IMR-90 (cell line): ENCODE data around the gene CMKLR1. TPM values are rescaled to one million over a fixed set of nuclear protein-coding genes. Genes with fewer than 3 reads are reported as not detected.

Experiments
- ATAC-seq: fragments of 200-7000 bp; cut with Tn5 transposase; 2 replicates; pipeline ENCODE4 v1.9.1; 2020; ENCODE audit warnings: low read depth, mild to moderate bottlenecking, moderate library complexity
- BruUV-seq: library from RNA; stranded (reverse); fragments of 400-500 nt; replicated peaks from 2 replicates; lab custom pipeline; 2021; lab: Mats Ljungman, UMichigan
- CTCF ChIA-PET: fragments of 300-600 bp; formaldehyde crosslinking; extraction: SDS; loops from one replicate; lab custom pipeline; 2021; ENCODE audit warnings: antibody characterized with exemption; lab: Yijun Ruan, JAX
- POLR2A ChIA-PET: fragments of 300-600 bp; sonication (Branson Sonifier 250); formaldehyde crosslinking; loops from one replicate; lab custom pipeline; 2022; ENCODE audit warnings: antibody characterized with exemption; ENCODE audit not compliant: unreplicated experiment; lab: Charles Lee
- DNase-seq: peaks from one replicate; pipeline ENCODE4 v3.0.0; 2013
- H2AFZ ChIP-seq: replicated peaks from 2 replicates; pipeline ENCODE3; 2013; ENCODE audit warnings: low read length, mild to moderate bottlenecking; ENCODE audit not compliant: poor library complexity
- H2AK5ac ChIP-seq: 2 replicates; pipeline ENCODE4 v1.6.1; 2013; ENCODE audit warnings: low read depth, low read length, inconsistent platforms
- H2AK9ac ChIP-seq: replicated peaks from 2 replicates; pipeline ENCODE3; 2013; ENCODE audit warnings: mild to moderate bottlenecking, low read depth, low read length, moderate library complexity; ENCODE audit not compliant: poor library complexity
- H2BK120ac ChIP-seq: 2 replicates; pipeline ENCODE4 v1.6.1; 2013; ENCODE audit warnings: low read depth, low read length, inconsistent platforms
- H2BK15ac ChIP-seq: 3 replicates; pipeline ENCODE4 v1.6.1; 2013; ENCODE audit warnings: low read depth, low read length, inconsistent platforms
- H2BK20ac ChIP-seq: 2 replicates; pipeline ENCODE4 v1.6.1; 2013; ENCODE audit warnings: low read depth, mild to moderate bottlenecking, inconsistent platforms, low read length, moderate library complexity
- H2BK5ac ChIP-seq: 2 replicates; pipeline ENCODE4 v1.6.1; 2013; ENCODE audit warnings: mild to moderate bottlenecking, low read depth, low read length, inconsistent platforms; ENCODE audit not compliant: poor library complexity, severe bottlenecking
- H3K14ac ChIP-seq: replicated peaks from 2 replicates; pipeline ENCODE4 v1.6.1; 2013; ENCODE audit warnings: low read depth, low read length, inconsistent platforms
- H3K18ac ChIP-seq: 2 replicates; pipeline ENCODE4 v1.6.1; 2013; ENCODE audit warnings: low read depth, low read length, control low read depth
- H3K23ac ChIP-seq: 2 replicates; pipeline ENCODE4 v1.6.1; 2013; ENCODE audit warnings: low read depth, low read length, inconsistent platforms
- H3K27ac ChIP-seq: 2 replicates; pipeline ENCODE4 v1.5.1; 2013; ENCODE audit warnings: mild to moderate bottlenecking, control low read depth, low read length; ENCODE audit not compliant: insufficient read depth
- H3K27me3 ChIP-seq: 2 replicates; pipeline ENCODE4 v1.6.1; 2013; ENCODE audit warnings: low read length; ENCODE audit not compliant: control insufficient read depth, insufficient read depth
- H3K36me3 ChIP-seq: 2 replicates; pipeline ENCODE4 v1.6.1; 2013; ENCODE audit warnings: low read length, mixed read lengths; ENCODE audit not compliant: control insufficient read depth, insufficient read depth
- H3K4ac ChIP-seq: 2 replicates; pipeline ENCODE4 v1.6.1; 2013; ENCODE audit warnings: low read depth, low read length, inconsistent platforms
- H3K4me1 ChIP-seq: 2 replicates; pipeline ENCODE4 v1.6.1; 2013; ENCODE audit warnings: low read length, mixed read lengths; ENCODE audit not compliant: control insufficient read depth, insufficient read depth
- H3K4me2 ChIP-seq: 2 replicates; pipeline ENCODE4 v1.6.1; 2013; ENCODE audit warnings: low read depth, mild to moderate bottlenecking, control low read depth, low read length, moderate library complexity
- H3K4me3 ChIP-seq: 2 replicates; pipeline ENCODE4 v1.5.1; 2013; ENCODE audit warnings: low read depth, mild to moderate bottlenecking, control low read depth, low read length, moderate library complexity; ENCODE audit not compliant: insufficient read depth
- H3K56ac ChIP-seq: 2 replicates; pipeline ENCODE4 v1.6.1; 2013; ENCODE audit warnings: low read length, inconsistent platforms; ENCODE audit not compliant: insufficient read depth; ENCODE audit errors: extremely low read depth
- H3K79me1 ChIP-seq, 2 experiments: 2 replicates each; pipeline ENCODE4 v1.6.1; 2013; ENCODE audit warnings: low read length in 2 of 2, inconsistent platforms in 1 of 2, low read depth in 1 of 2
- H3K9ac ChIP-seq: 2 replicates; pipeline ENCODE4 v1.6.1; 2013; ENCODE audit warnings: low read depth, low read length, control low read depth
- H3K9me1 ChIP-seq: 2 replicates; pipeline ENCODE4 v1.6.1; 2013; ENCODE audit warnings: low read length, inconsistent platforms; ENCODE audit not compliant: insufficient read depth
- H3K9me3 ChIP-seq: 2 replicates; pipeline ENCODE4 v1.6.1; 2013; ENCODE audit warnings: low read length; ENCODE audit not compliant: control insufficient read depth, insufficient read depth
- H4K20me1 ChIP-seq: 2 replicates; pipeline ENCODE4 v1.6.1; 2013; ENCODE audit warnings: low read length, inconsistent platforms; ENCODE audit not compliant: insufficient read depth
- H4K5ac ChIP-seq: 2 replicates; pipeline ENCODE4 v1.6.1; 2013; ENCODE audit warnings: mild to moderate bottlenecking, low read depth, low read length, control low read depth
- H4K8ac ChIP-seq, 2 experiments: 2 replicates each; pipeline ENCODE4 v1.6.1; 2013; ENCODE audit warnings: low read depth in 2 of 2, low read length in 2 of 2, control low read depth in 1 of 2, inconsistent platforms in 1 of 2
- H4K91ac ChIP-seq: 2 replicates; pipeline ENCODE4 v1.6.1; 2013; ENCODE audit warnings: low read depth, low read length, inconsistent platforms; ENCODE audit not compliant: insufficient read depth
- BHLHE40 ChIP-seq: fragments of 150-350 bp; IDR thresholded peaks from 2 replicates; pipeline ENCODE4 v1.6.1; 2016; ENCODE audit warnings: mild to moderate bottlenecking, low read depth, low read length
- CEBPB ChIP-seq: IDR thresholded peaks from 2 replicates; pipeline ENCODE4 v1.6.1; 2012; ENCODE audit warnings: low read depth, low read length, improper control_type of control experiment
- CHD1 ChIP-seq: IDR thresholded peaks from 2 replicates; pipeline ENCODE4 v1.6.1; 2012; ENCODE audit warnings: low read depth, low read length, improper control_type of control experiment
- FOS ChIP-seq: fragments of 150-350 bp; IDR thresholded peaks from 2 replicates; pipeline ENCODE4 v1.6.1; 2016; ENCODE audit warnings: low read depth, low read length
- MAFK ChIP-seq: IDR thresholded peaks from 2 replicates; pipeline ENCODE4 v1.6.1; 2012; ENCODE audit warnings: low read depth, low read length, improper control_type of control experiment
- MAZ ChIP-seq: IDR thresholded peaks from 2 replicates; pipeline ENCODE4 v1.6.1; 2012; ENCODE audit warnings: low read depth, mild to moderate bottlenecking, low read length, improper control_type of control experiment, moderate library complexity, borderline replicate concordance
- MXI1 ChIP-seq: IDR thresholded peaks from 2 replicates; pipeline ENCODE4 v1.6.1; 2012; ENCODE audit warnings: low read depth, mild to moderate bottlenecking, low read length, moderate library complexity, borderline replicate concordance
- NFE2L2 ChIP-seq: fragments of 150-350 bp; IDR thresholded peaks from 2 replicates; pipeline ENCODE4 v1.6.1; 2016; ENCODE audit warnings: low read depth, mild to moderate bottlenecking, low read length
- POLR2A ChIP-seq: IDR thresholded peaks from 2 replicates; pipeline ENCODE4 v1.6.1; 2012; ENCODE audit warnings: mild to moderate bottlenecking, low read depth, low read length
- RAD21 ChIP-seq: IDR thresholded peaks from 2 replicates; pipeline ENCODE4 v1.6.1; 2012; ENCODE audit warnings: low read length, improper control_type of control experiment
- RCOR1 ChIP-seq: IDR thresholded peaks from 2 replicates; pipeline ENCODE4 v1.6.1; 2012; ENCODE audit warnings: mild to moderate bottlenecking, low read length, improper control_type of control experiment; ENCODE audit not compliant: insufficient replicate concordance
- RFX5 ChIP-seq: IDR thresholded peaks from 2 replicates; pipeline ENCODE4 v1.8.0; 2012; ENCODE audit warnings: low read depth, mild to moderate bottlenecking, low read length, moderate library complexity
- SMC3 ChIP-seq: fragments of 150-350 bp; IDR thresholded peaks from 2 replicates; pipeline ENCODE4 v1.6.1; 2016; ENCODE audit warnings: low read depth, mild to moderate bottlenecking, antibody characterized with exemption, low read length, moderate library complexity
- WGBS, 2 experiments: methylation state at CpG; one replicate each; pipeline versions ENCODE4 v1.1.5 to v1.1.7; 2013; ENCODE audit warnings: missing lambda C conversion rate in 2 of 2; ENCODE audit not compliant: insufficient read length in 1 of 2; ENCODE audit errors: extremely low coverage in 2 of 2; 5-methylcytosine and 5-hydroxymethylcytosine counted together
- dilution Hi-C: fragments of 300-500 bp; cut with HindIII; formaldehyde crosslinking; loops from one replicate; pipeline ENCODE4 v1.14.3; 2018; ENCODE audit warnings: low sequenced_read_pairs; ENCODE audit not compliant: unreplicated experiment
- in situ Hi-C: fragments of 300-500 bp; cut with MboI; formaldehyde crosslinking; loops from 3 replicates; pipeline ENCODE4 v1.14.3; 2019; ENCODE audit warnings: low sequenced_read_pairs, inconsistent platforms, mixed read lengths
- intact Hi-C: fragments of 100-400 bp; cut with micrococcal nuclease; formaldehyde crosslinking; loops from 2 replicates; pipeline ENCODE4 v1.10.0; 2022
- polyA plus RNA-seq, 3 experiments: library from polyadenylated mRNA; depleted of rRNA; stranded (reverse); fragments of >200 nt; gene quantifications; 2 replicates each; pipeline ENCODE4 v1.2.3, GENCODE V29; 2012; ENCODE audit warnings: low replicate concordance in 1 of 3
- total RNA-seq: library from RNA; depleted of rRNA; stranded (reverse); fragments of >200 nt; gene quantifications from 2 replicates; pipeline ENCODE4 v1.2.3, GENCODE V29; 2012
- TF ChIP-seq, protein P1 (sequence below): conservative IDR thresholded peaks from 2 replicates; pipeline ENCODE4 v1.5.1; 2012; ENCODE audit warnings: mild to moderate bottlenecking, low read depth, low read length, improper control_type of control experiment
- TF ChIP-seq, protein P2 (sequence below): fragments of 150-350 bp; IDR thresholded peaks from 2 replicates; pipeline ENCODE4 v1.6.1; 2016; ENCODE audit warnings: low read depth, mild to moderate bottlenecking, low read length, moderate library complexity, borderline replicate concordance
- TF ChIP-seq, protein P3 (sequence below): fragments of 150-350 bp; IDR thresholded peaks from 2 replicates; pipeline ENCODE4 v1.6.1; 2017; ENCODE audit warnings: mild to moderate bottlenecking, antibody characterized with exemption, low read length, low read depth

The CMKLR1 gene
- total and polyA plus RNA-seq, 2 of the 4 experiments (the other 2 are of a cell fraction), result not detected

DNA sequence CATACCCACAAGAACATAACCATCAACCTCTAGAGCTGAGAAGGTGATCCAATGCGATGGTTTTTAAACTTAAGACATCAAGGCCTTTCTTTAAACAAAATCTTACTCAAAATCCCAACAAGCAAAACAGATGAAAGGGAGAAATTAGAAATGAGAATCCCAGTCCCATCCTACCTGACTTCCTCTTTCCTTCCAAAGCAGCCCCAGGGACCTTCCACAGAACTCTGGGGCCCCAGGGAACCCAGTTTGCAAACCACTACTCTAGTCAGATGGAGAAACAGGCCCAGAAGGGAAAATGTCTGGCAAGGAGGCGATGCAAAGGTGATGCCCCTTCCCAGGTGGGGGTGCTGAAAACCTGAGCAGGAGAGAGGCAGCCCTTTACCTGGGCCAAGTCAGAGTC lies 29.0 kb upstream of the CMKLR1 start:
- Histone ChIP-seq H3K56ac (no peak overlapping the region), H4K20me1 (no peaks in the 10 kb centered on the region), H2BK5ac (no peak overlapping the region), H3K4me2 (no peak overlapping the region), H2BK15ac (no peak overlapping the region), H4K8ac (no peak overlapping the region), H2AK5ac (no peak overlapping the region), H3K18ac (no peak overlapping the region), H3K27ac (no peak overlapping the region), H2BK20ac (no peak overlapping the region), H3K9me3 (no peaks in the 10 kb centered on the region), H4K5ac (no peak overlapping the region), H2AFZ (no peak overlapping the region), H3K14ac (no peak overlapping the region), H4K91ac (no peak overlapping the region), H3K79me1 (no peaks in the 10 kb centered on the region), H3K23ac (no peak overlapping the region), H3K4me1 (no peaks in the 10 kb centered on the region), H2AK9ac (no peak overlapping the region), H3K4ac (no peak overlapping the region), H3K4me3 (no peak overlapping the region), H3K9ac (no peak overlapping the region), H2BK120ac (no peak overlapping the region), H3K27me3 (no peaks in the 10 kb centered on the region), H3K36me3 (no peaks in the 10 kb centered on the region), H3K9me1 (0 out of 2 replicates have a peak, but pooled peaks cover 3% of the 10 kb centered on the region)
- BruUV-seq, result no TSS peak
- no peak for ATAC-seq
- dilution Hi-C loops, result no loop called here
- DNase-seq, result no peak
- intact Hi-C loops, result no loop called here
- in situ Hi-C loops, result no loop called here
- TF ChIP-seq RFX5 (no peak), MAFK (no peak), CHD1 (no peak), POLR2A (no peak), BHLHE40 (no peak), MXI1 (no peak), SMC3 (no peak), MAZ (no peak), RCOR1 (no peak), CEBPB (no peak), FOS (no peak), NFE2L2 (no peak), RAD21 (no peak)
- TF ChIP-seq, protein P1, sequence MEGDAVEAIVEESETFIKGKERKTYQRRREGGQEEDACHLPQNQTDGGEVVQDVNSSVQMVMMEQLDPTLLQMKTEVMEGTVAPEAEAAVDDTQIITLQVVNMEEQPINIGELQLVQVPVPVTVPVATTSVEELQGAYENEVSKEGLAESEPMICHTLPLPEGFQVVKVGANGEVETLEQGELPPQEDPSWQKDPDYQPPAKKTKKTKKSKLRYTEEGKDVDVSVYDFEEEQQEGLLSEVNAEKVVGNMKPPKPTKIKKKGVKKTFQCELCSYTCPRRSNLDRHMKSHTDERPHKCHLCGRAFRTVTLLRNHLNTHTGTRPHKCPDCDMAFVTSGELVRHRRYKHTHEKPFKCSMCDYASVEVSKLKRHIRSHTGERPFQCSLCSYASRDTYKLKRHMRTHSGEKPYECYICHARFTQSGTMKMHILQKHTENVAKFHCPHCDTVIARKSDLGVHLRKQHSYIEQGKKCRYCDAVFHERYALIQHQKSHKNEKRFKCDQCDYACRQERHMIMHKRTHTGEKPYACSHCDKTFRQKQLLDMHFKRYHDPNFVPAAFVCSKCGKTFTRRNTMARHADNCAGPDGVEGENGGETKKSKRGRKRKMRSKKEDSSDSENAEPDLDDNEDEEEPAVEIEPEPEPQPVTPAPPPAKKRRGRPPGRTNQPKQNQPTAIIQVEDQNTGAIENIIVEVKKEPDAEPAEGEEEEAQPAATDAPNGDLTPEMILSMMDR, result no peak
- TF ChIP-seq, protein P2, sequence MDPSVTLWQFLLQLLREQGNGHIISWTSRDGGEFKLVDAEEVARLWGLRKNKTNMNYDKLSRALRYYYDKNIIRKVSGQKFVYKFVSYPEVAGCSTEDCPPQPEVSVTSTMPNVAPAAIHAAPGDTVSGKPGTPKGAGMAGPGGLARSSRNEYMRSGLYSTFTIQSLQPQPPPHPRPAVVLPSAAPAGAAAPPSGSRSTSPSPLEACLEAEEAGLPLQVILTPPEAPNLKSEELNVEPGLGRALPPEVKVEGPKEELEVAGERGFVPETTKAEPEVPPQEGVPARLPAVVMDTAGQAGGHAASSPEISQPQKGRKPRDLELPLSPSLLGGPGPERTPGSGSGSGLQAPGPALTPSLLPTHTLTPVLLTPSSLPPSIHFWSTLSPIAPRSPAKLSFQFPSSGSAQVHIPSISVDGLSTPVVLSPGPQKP, result no peak
- TF ChIP-seq, protein P3, sequence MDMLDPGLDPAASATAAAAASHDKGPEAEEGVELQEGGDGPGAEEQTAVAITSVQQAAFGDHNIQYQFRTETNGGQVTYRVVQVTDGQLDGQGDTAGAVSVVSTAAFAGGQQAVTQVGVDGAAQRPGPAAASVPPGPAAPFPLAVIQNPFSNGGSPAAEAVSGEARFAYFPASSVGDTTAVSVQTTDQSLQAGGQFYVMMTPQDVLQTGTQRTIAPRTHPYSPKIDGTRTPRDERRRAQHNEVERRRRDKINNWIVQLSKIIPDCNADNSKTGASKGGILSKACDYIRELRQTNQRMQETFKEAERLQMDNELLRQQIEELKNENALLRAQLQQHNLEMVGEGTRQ, result no peak
- WGBS, 2 experiments, result no CpG with 5 or more reads among the region's 2 CpGs
- POLR2A ChIA-PET, result no interaction called here
- CTCF ChIA-PET, result interaction anchor here (0.6 kb wide), 1 partner anchor 427 kb away, joined by 6 read pairs; no protein-coding TSS in a partner anchor
